Stimulated activated CD8-positive, alpha-beta memory T cell treated with anti-CD3 and anti-CD28 coated beads, Interleukin-2, amount 100 ng/mL, for 48 hours (primary cell): ENCODE data around the gene AGPAT4.
A peak's percentile ranks its signal among the peaks of the same experiment; 100 is the strongest.

ENCODE experiments used
- DNase-seq, 2 donors: peaks; one replicate each; pipeline ENCODE4 v3.0.0-alpha.2; 2020; ENCODE audit warnings: low read depth in 2 of 2

Gene AGPAT4

GRCh38 chr6:161254464-161255253 lies 19.2 kb downstream of the AGPAT4 start:
- no peak for DNase-seq

GRCh38 chr6:161254126-161254463 lies 19.8 kb downstream of the AGPAT4 start:
- no peak for DNase-seq

GRCh38 chr6:161251345-161251744 lies 22.5 kb downstream of the AGPAT4 start:
- DNase-seq, result no peak

GRCh38 chr6:161249327-161249726 lies 24.5 kb downstream of the AGPAT4 start:
- no peak for DNase-seq

- DNase-seq, result no peak
Observed at GRCh38 chr6:161246725-161247124, 27.1 kb downstream of the AGPAT4 start.

GRCh38 chr6:161245363-161245762 lies 28.5 kb downstream of the AGPAT4 start:
- DNase-seq, result no peak

GRCh38 chr6:161244725-161245124 lies 29.1 kb downstream of the AGPAT4 start:
- DNase-seq, result no peak

GRCh38 chr6:161242779-161243693 lies 30.8 kb downstream of the AGPAT4 start:
- peak; percentile 25 to 46 for DNase-seq

- no peak for DNase-seq
Observed at GRCh38 chr6:161242113-161242512, 31.7 kb downstream of the AGPAT4 start.

GRCh38 chr6:161239001-161239400 lies 34.9 kb downstream of the AGPAT4 start:
- DNase-seq, result no peak

- DNase-seq, result no peak
Observed at GRCh38 chr6:161238500-161238899, 35.4 kb downstream of the AGPAT4 start.

GRCh38 chr6:161238081-161238480 lies 35.8 kb downstream of the AGPAT4 start:
- no peak for DNase-seq

- no peak for DNase-seq
Observed at GRCh38 chr6:161237176-161237575, 36.7 kb downstream of the AGPAT4 start.

- DNase-seq, result no peak
Observed at GRCh38 chr6:161235776-161236633, 37.9 kb downstream of the AGPAT4 start.

- DNase-seq, result no peak
Observed at GRCh38 chr6:161233986-161234661, 39.7 kb downstream of the AGPAT4 start.

- DNase-seq, result no peak
Observed at GRCh38 chr6:161232467-161232866, 41.4 kb downstream of the AGPAT4 start.

GRCh38 chr6:161232010-161232409 lies 41.9 kb downstream of the AGPAT4 start:
- DNase-seq, result no peak

- DNase-seq, result no peak
Observed at GRCh38 chr6:161230339-161230738, 43.5 kb downstream of the AGPAT4 start.

GRCh38 chr6:161228921-161229591 lies 44.8 kb downstream of the AGPAT4 start:
- DNase-seq, result no peak

GRCh38 chr6:161228096-161228495 lies 45.8 kb downstream of the AGPAT4 start:
- no peak for DNase-seq
